Keratinocyte (primary cell): ENCODE results near the gene CIAO1. TPM values are rescaled to one million over a fixed set of nuclear protein-coding genes. Genes with fewer than 3 reads are reported as not detected.

Experiments
- DNase-seq: peaks from one replicate; pipeline ENCODE4 v3.0.0-alpha.2; 2011; ENCODE audit warnings: low read depth, missing footprints, low spot score
- FAIRE-seq: peaks from 2 replicates; lab custom pipeline; 2011; peaks lifted over from hg19 to GRCh38; lab: Jason Lieb, UNC
- H2AFZ ChIP-seq: 2 replicates; pipeline ENCODE4 v1.6.0; 2012; ENCODE audit warnings: low read length, control low read depth, inconsistent platforms; ENCODE audit not compliant: control insufficient read depth
- H3K27ac ChIP-seq: 2 replicates; pipeline ENCODE4 v1.5.1; 2011; ENCODE audit warnings: low read length; ENCODE audit not compliant: control insufficient read depth, insufficient read depth
- H3K27me3 ChIP-seq: 3 replicates; pipeline ENCODE4 v1.6.0; 2011; ENCODE audit warnings: low read length; ENCODE audit not compliant: control insufficient read depth, insufficient read depth; ENCODE audit errors: extremely low read depth
- H3K36me3 ChIP-seq, 2 experiments: 2 replicates in 1 of 2; 3 replicates in 1 of 2; pipeline ENCODE4 v1.5.1; 2011; ENCODE audit warnings: low read length in 2 of 2, mild to moderate bottlenecking in 1 of 2; ENCODE audit not compliant: control insufficient read depth in 2 of 2, insufficient read depth in 2 of 2; ENCODE audit errors: extremely low read depth in 1 of 2
- H3K4me1 ChIP-seq: 3 replicates; pipeline ENCODE4 v1.5.1; 2011; ENCODE audit warnings: low read length; ENCODE audit not compliant: control insufficient read depth, insufficient read depth; ENCODE audit errors: extremely low read depth
- H3K4me2 ChIP-seq: 3 replicates; pipeline ENCODE4 v1.6.0; 2011; ENCODE audit warnings: low read depth, low read length; ENCODE audit not compliant: control insufficient read depth, insufficient read depth; ENCODE audit errors: extremely low read depth
- H3K4me3 ChIP-seq, 3 experiments: fragments of 200-600 bp in 1 of 3; sonication (generic) in 1 of 3; 2 replicates in 2 of 3; 3 replicates in 1 of 3; pipeline ENCODE4 v1.5.1; 2011 to 2016; ENCODE audit warnings: low read length in 3 of 3, mild to moderate bottlenecking in 3 of 3, control low read depth in 2 of 3, inconsistent platforms in 1 of 3, low read depth in 1 of 3, mixed read lengths in 1 of 3, mixed run types in 1 of 3, moderate library complexity in 1 of 3; ENCODE audit not compliant: control insufficient read depth in 2 of 3, insufficient read depth in 2 of 3; ENCODE audit errors: extremely low read depth in 1 of 3
- H3K79me2 ChIP-seq: 2 replicates; pipeline ENCODE4 v1.6.0; 2012; ENCODE audit warnings: low read length; ENCODE audit not compliant: control insufficient read depth, insufficient read depth
- H3K9ac ChIP-seq: 3 replicates; pipeline ENCODE4 v1.6.0; 2011; ENCODE audit warnings: low read length; ENCODE audit not compliant: control insufficient read depth, insufficient read depth; ENCODE audit errors: extremely low read depth
- H3K9me1 ChIP-seq: 3 replicates; pipeline ENCODE4 v1.6.0; 2011; ENCODE audit warnings: low read length; ENCODE audit not compliant: control insufficient read depth, insufficient read depth; ENCODE audit errors: extremely low read depth
- H3K9me3 ChIP-seq: 2 replicates; pipeline ENCODE4 v1.5.1; 2012; ENCODE audit warnings: low read depth, low read length; ENCODE audit not compliant: control insufficient read depth
- H4K20me1 ChIP-seq: 3 replicates; pipeline ENCODE4 v1.6.0; 2011; ENCODE audit warnings: low read length; ENCODE audit not compliant: control insufficient read depth, insufficient read depth; ENCODE audit errors: extremely low read depth
- CTCF ChIP-seq, 3 experiments: IDR thresholded peaks in 1 of 3; conservative IDR thresholded peaks in 1 of 3; optimal IDR thresholded peaks in 1 of 3; 2 replicates in 2 of 3; 3 replicates in 1 of 3; pipeline versions ENCODE3 to v1.5.1; 2011; ENCODE audit warnings: low read length in 3 of 3, mild to moderate bottlenecking in 3 of 3, moderate library complexity in 2 of 3, control low read depth in 1 of 3, inconsistent platforms in 1 of 3; ENCODE audit not compliant: insufficient read depth in 2 of 3; ENCODE audit errors: extremely low read depth in 1 of 3
- EZH2 ChIP-seq: IDR thresholded peaks from one replicate; pipeline ENCODE4 v1.6.1; 2012; ENCODE audit warnings: inconsistent platforms, mild to moderate bottlenecking, low read length, moderate library complexity
- dilution Hi-C: fragments of 300-500 bp; cut with MboI; formaldehyde crosslinking; loops from one replicate; pipeline ENCODE4 v1.7.0; 2020; ENCODE audit warnings: low sequenced_read_pairs; ENCODE audit not compliant: extremely low pct_ligation_motif_present
- polyA plus RNA-seq, 5 experiments: library from polyadenylated mRNA; depleted of rRNA in 3 of 5; stranded (reverse) in 3 of 5; stranded (forward) in 1 of 5; unstranded in 1 of 5; fragments of >200 nt; gene quantifications; 1 replicate in 1 of 5; 2 replicates in 3 of 5; 3 replicates in 1 of 5; pipeline versions ENCODE4 v1.2.1 to v1.2.3, GENCODE V29; 2011 to 2012; ENCODE audit warnings: missing spikeins in 2 of 5, low read depth in 1 of 5, low replicate concordance in 1 of 5

The CIAO1 gene
- polyA plus RNA-seq, 1 donor (not counting 4 experiments of a cell fraction or from before 2014, with no cell fraction given), result 67.4 TPM

GRCh38 chr2:96316999-96317398 is 51.0 kb downstream of the CIAO1 start:
- Histone ChIP-seq H3K4me2 (no peak overlapping the region), H3K4me1 (peaks cover 9% of the 10 kb centered on the region), H3K79me2 (no peaks in the 10 kb centered on the region), H3K9ac (no peak overlapping the region), H2AFZ (no peak overlapping the region), H3K27ac (no peak overlapping the region), H3K9me1 (no peaks in the 10 kb centered on the region), H3K4me3 (no peak overlapping the region), H3K9me3 (no peaks in the 10 kb centered on the region), H3K27me3 (peaks cover 13% of the 10 kb centered on the region), H3K36me3 (no peaks in the 10 kb centered on the region), H4K20me1 (no peaks in the 10 kb centered on the region)
- FAIRE-seq, result no peak
- dilution Hi-C loops, result no loop called here
- TF ChIP-seq CTCF (optimal IDR thresholded peaks at IDR 0.05 in 1 of 3, IDR thresholded peaks at IDR 0.05 in 1 of 3, conservative IDR thresholded peaks at IDR 0.05 in 1 of 3; ENCODE audit: extremely low read depth in 1 of 3, insufficient read depth in 2 of 3, low read length in 3 of 3), result no peak
- TF ChIP-seq EZH2, result no peak
- DNase-seq, result no peak

GRCh38 chr2:96317584-96317997 is 51.6 kb downstream of the CIAO1 start:
- no peaks in the 10 kb centered on the region for H4K20me1 ChIP-seq
- FAIRE-seq (no peak), DNase-seq (no peak)
- TF ChIP-seq EZH2 (no peak), CTCF (optimal IDR thresholded peaks at IDR 0.05 in 1 of 3, IDR thresholded peaks at IDR 0.05 in 1 of 3, conservative IDR thresholded peaks at IDR 0.05 in 1 of 3; ENCODE audit: extremely low read depth in 1 of 3, insufficient read depth in 2 of 3, low read length in 3 of 3) (no peak)
- dilution Hi-C loops, result no loop called here
- H3K4me3 ChIP-seq, result no peak overlapping the region
- no peaks in the 10 kb centered on the region for H3K9me3 ChIP-seq
- no peaks in the 10 kb centered on the region for H3K79me2 ChIP-seq
- H3K27ac ChIP-seq, result no peak overlapping the region
- H3K4me2 ChIP-seq, result no peak overlapping the region
- no peak overlapping the region for H2AFZ ChIP-seq
- no peaks in the 10 kb centered on the region for H3K9me1 ChIP-seq
- H3K9ac ChIP-seq, result no peak overlapping the region
- H3K27me3 ChIP-seq, result peaks cover 19% of the 10 kb centered on the region
- H3K36me3 ChIP-seq, result no peaks in the 10 kb centered on the region
- peaks cover 10% of the 10 kb centered on the region for H3K4me1 ChIP-seq
